LNCaP clone FGC (cell line): ENCODE data around the gene TMEM33.

Source experiments
- DNase-seq: peaks from one replicate; pipeline ENCODE4 v3.0.0-alpha.2; 2011; ENCODE audit warnings: low read depth
- H3K4me3 ChIP-seq: 2 replicates; pipeline ENCODE4 v1.5.1; 2011; ENCODE audit warnings: mild to moderate bottlenecking, low read depth, low read length, control low read depth
- CTCF ChIP-seq: IDR thresholded peaks from 2 replicates; pipeline ENCODE4 v1.5.1; 2012; ENCODE audit warnings: mild to moderate bottlenecking; ENCODE audit not compliant: control insufficient read depth, insufficient read depth; ENCODE audit errors: extremely low read depth

The TMEM33 gene

DNA sequence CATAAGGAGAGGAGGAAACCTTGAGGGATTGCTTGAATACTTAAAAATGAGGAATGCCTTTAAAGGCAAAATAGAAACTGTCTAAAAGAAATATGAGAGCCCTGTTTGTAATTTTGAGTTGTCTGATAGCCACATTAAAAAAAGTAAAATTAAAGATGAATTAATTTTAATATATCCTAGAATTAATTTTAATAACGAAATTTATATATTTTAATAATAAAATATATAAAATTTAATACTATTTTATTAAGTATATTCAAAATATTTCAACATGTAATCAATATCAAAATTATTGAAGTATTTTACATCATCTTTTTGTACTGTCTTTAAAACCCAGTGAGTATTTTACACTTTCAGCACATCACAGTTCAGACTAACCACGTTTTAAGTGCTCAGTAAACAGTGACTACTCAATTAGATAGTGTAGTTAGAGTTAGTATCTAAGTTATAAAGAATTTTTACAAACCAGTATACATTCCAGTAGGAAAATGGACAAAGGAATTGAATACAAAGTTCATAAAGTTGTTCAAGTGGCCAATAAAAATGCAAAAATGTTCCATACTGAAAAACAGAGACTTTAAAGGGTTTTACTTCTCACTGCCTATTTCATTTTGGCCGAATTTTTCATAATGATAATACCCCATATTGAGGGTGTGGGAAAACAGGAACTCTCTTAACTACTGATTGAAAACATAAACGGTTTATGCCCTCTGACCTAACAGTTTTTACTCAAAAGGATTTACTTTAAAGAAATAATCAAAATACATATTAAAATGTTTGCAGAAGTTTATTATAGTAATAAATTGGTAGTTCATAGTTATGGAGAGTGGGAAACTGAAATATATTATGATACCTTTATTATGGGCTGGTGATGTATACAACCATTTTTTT lies 58.0 kb downstream of the TMEM33 start:
- TF ChIP-seq CTCF: no peak
- no peak for DNase-seq
- H3K4me3 ChIP-seq: no peak overlapping the region

- DNase-seq: no peak
- 0 out of 2 replicates have a peak, but pooled peaks have one; percentile 1 for TF ChIP-seq CTCF
Measured at GRCh38 chr4:41994461-41994985, 59.3 kb downstream of the TMEM33 start.

DNA sequence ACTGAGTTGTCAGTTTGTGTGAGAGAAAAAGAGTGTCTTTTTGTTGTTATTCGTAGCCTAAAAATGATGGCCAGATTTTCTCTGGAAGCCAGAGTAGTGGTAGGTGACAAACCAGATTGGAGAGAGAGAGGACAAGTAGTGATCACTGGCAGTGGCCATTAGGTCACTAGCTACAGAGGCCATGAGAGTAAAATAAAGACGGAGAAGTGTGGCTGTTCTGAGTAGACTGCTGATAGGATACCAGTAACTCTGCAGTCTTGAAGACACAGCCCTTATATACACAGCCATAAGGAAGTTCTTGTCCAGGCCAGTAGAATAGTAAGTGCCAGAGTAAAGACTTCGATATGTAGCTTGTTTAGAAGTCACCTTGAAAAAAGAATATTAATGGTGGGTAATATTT lies 62.8 kb downstream of the TMEM33 start:
- H3K4me3 ChIP-seq: no peak overlapping the region
- no peak for DNase-seq
- no peak for TF ChIP-seq CTCF

More at GRCh38 chr4:41994461-41994985, 59.3 kb downstream of the TMEM33 start:
- H3K4me3 ChIP-seq: no peak overlapping the region

- TF ChIP-seq CTCF: no peak
- no peak overlapping the region for H3K4me3 ChIP-seq
- DNase-seq: no peak
Measured at GRCh38 chr4:41999321-41999720, 64.1 kb downstream of the TMEM33 start.

- no peak for TF ChIP-seq CTCF
- no peak overlapping the region for H3K4me3 ChIP-seq
- no peak for DNase-seq
Measured at GRCh38 chr4:42008011-42008786, 73.0 kb downstream of the TMEM33 start.
